ENCODE measurements around the gene FRMD4B. TPM values are rescaled to one million over a fixed set of nuclear protein-coding genes. Genes with fewer than 3 reads are reported as not detected.

FRMD4B gene
- polyA plus RNA-seq, 1 experiment, result 0.09 TPM

- no peaks in the 10 kb centered on the region for H3K36me3 ChIP-seq (ENCODE audit: control insufficient read depth, insufficient read depth, low read length)
- peaks cover 3% of the 10 kb centered on the region; the same call in 1 of the 2 replicates for H3K27me3 ChIP-seq (ENCODE audit: control insufficient read depth, insufficient read depth, low read length)
- no peak overlapping the region for H3K4me3 ChIP-seq (ENCODE audit: low read depth, low read length)
- CTCF ChIA-PET, result interaction anchor here (1.0 kb wide), 1 partner anchor 9 kb away, joined by 3 read pairs; no protein-coding TSS in a partner anchor
- POLR2A ChIA-PET, result no interaction called here
- TF ChIP-seq CTCF (IDR thresholded peaks at IDR 0.05; ENCODE audit: insufficient read depth, low read depth, low read length), result no peak
- no peak for DNase-seq (ENCODE audit: low read depth)
Measured at GRCh38 chr3:69149586-69149985, 236.3 kb downstream of the FRMD4B start.

- CTCF ChIA-PET, result interaction anchor here (2.6 kb wide), 1 partner anchor 15 kb away, joined by 15 read pairs; no protein-coding TSS in a partner anchor
Measured at GRCh38 chr3:69145688-69146087, 240.2 kb downstream of the FRMD4B start.

GRCh38 chr3:69144631-69145245 is 241.2 kb downstream of the FRMD4B start:
- TF ChIP-seq CTCF (IDR thresholded peaks at IDR 0.05; ENCODE audit: insufficient read depth, low read depth, low read length), result no peak
- H3K4me3 ChIP-seq (ENCODE audit: low read depth, low read length), result no peak overlapping the region
- POLR2A ChIA-PET, result interaction anchor here (0.5 kb wide), 1 partner anchor 14 kb away, joined by 6 read pairs; no protein-coding TSS in a partner anchor
- DNase-seq (ENCODE audit: low read depth), result no peak
- no peaks in the 10 kb centered on the region for H3K36me3 ChIP-seq (ENCODE audit: control insufficient read depth, insufficient read depth, low read length)
- peaks cover 1% of the 10 kb centered on the region; the same call in 1 of the 2 replicates for H3K27me3 ChIP-seq (ENCODE audit: control insufficient read depth, insufficient read depth, low read length)
- CTCF ChIA-PET, result interaction anchor here (2.6 kb wide), 1 partner anchor 16 kb away, joined by 15 read pairs; no protein-coding TSS in a partner anchor

More at GRCh38 chr3:69145688-69146087, 240.2 kb downstream of the FRMD4B start:
- POLR2A ChIA-PET, result no interaction called here
- H3K4me3 ChIP-seq (ENCODE audit: low read depth, low read length), result no peak overlapping the region
- no peaks in the 10 kb centered on the region for H3K36me3 ChIP-seq (ENCODE audit: control insufficient read depth, insufficient read depth, low read length)
- H3K27me3 ChIP-seq (ENCODE audit: control insufficient read depth, insufficient read depth, low read length), result peaks cover 1% of the 10 kb centered on the region; the same call in 1 of the 2 replicates
- no peak for DNase-seq (ENCODE audit: low read depth)
- TF ChIP-seq CTCF (IDR thresholded peaks at IDR 0.05; ENCODE audit: insufficient read depth, low read depth, low read length), result no peak

- ChIA-PET POLR2A (no interaction called here), CTCF (interaction anchor here (2.6 kb wide), 1 partner anchor 17 kb away, joined by 15 read pairs; no protein-coding TSS in a partner anchor)
- peaks cover 1% of the 10 kb centered on the region; the same call in 1 of the 2 replicates for H3K27me3 ChIP-seq (ENCODE audit: control insufficient read depth, insufficient read depth, low read length)
- H3K36me3 ChIP-seq (ENCODE audit: control insufficient read depth, insufficient read depth, low read length), result no peaks in the 10 kb centered on the region
- TF ChIP-seq CTCF (IDR thresholded peaks at IDR 0.05; ENCODE audit: insufficient read depth, low read depth, low read length), result no peak
- no peak for DNase-seq (ENCODE audit: low read depth)
- no peak overlapping the region for H3K4me3 ChIP-seq (ENCODE audit: low read depth, low read length)
Measured at GRCh38 chr3:69143612-69144011, 242.3 kb downstream of the FRMD4B start.

DNA sequence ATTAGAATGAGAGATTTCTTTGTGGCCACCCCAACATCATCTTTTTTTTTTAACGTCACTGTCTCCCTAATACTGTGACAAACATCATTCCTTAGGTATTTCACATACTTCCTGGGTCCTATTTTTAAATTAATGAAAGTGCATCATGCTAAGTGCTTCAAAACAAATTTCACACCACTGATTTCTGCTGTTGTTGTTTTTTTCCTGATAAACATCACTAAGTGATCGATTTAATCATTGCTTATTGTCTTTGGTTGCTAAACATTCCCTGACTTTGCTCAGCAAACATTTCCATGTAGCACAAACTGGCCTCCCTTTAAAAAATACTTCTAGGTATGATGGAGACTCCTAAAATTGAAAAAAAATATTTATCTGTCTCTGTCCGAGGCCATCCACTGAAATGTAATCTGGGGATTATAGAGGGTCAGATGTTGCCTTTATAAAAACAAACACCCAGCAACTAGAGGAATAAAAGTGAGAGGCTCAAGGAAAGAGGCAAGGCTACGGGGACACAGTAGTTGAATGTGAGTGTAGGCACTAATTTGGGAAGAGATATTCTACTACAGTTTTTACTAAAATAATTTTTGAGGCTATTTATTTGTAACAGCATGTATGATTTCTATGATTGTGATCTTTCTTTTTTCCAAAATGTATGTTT is 243.0 kb downstream of the FRMD4B start:
- DNase-seq (ENCODE audit: low read depth), result no peak
- Histone ChIP-seq H3K4me3 (ENCODE audit: low read depth, low read length) (no peak overlapping the region), H3K36me3 (ENCODE audit: control insufficient read depth, insufficient read depth, low read length) (no peaks in the 10 kb centered on the region), H3K27me3 (ENCODE audit: control insufficient read depth, insufficient read depth, low read length) (peaks cover 1% of the 10 kb centered on the region; the same call in 1 of the 2 replicates)
- TF ChIP-seq CTCF (IDR thresholded peaks at IDR 0.05; ENCODE audit: insufficient read depth, low read depth, low read length), result no peak
- ChIA-PET POLR2A (no interaction called here), CTCF (interaction anchor here (0.6 kb wide), 1 partner anchor 170 kb away, joined by 5 read pairs; no protein-coding TSS in a partner anchor)

All from BJ (cell line).